Measurements from ENCODE around the gene KLHL10.
"Not testable (repeated sequence)": the region's sequence is repeated elsewhere in the genome, so short reads cannot be mapped to it uniquely, and the experiment has no call there.

Gene KLHL10

DNA sequence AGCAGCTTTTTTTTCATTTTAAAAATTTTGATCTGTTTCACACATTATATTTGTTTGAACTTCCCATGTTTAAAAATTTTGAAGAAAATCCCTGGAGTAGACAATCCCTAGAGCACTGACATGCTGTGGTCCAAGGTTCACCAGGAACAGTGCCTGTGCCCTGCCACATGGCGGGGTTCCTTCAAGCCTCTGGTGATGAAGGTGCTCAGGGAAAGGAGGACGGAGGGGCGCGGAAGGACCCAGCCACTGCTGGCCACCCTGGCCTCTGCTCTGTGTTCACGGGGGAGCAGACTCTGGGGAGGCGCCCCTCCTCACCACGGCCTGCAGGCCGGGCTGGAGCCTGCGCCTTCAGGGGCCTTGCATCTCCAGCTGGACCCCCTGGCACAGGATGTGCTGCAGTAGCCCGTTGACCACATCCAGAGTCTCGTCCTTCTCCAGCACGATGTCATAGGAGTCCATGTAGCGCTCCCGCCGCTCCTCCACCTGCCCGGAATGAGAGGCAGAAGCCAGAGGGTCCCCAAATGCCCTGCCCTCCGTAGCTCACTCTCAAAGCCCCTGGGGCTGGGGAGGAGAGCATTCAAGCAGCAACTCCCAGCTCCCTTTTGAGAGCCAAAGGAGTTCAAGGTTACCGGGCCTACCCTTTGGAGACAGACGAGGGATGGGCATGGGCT lies 12.3 kb upstream of the KLHL10 start:
- TF ChIP-seq ZFX (IDR thresholded peaks at IDR 0.05; ENCODE audit: borderline replicate concordance): no peak
- TF ChIP-seq, protein P1, sequence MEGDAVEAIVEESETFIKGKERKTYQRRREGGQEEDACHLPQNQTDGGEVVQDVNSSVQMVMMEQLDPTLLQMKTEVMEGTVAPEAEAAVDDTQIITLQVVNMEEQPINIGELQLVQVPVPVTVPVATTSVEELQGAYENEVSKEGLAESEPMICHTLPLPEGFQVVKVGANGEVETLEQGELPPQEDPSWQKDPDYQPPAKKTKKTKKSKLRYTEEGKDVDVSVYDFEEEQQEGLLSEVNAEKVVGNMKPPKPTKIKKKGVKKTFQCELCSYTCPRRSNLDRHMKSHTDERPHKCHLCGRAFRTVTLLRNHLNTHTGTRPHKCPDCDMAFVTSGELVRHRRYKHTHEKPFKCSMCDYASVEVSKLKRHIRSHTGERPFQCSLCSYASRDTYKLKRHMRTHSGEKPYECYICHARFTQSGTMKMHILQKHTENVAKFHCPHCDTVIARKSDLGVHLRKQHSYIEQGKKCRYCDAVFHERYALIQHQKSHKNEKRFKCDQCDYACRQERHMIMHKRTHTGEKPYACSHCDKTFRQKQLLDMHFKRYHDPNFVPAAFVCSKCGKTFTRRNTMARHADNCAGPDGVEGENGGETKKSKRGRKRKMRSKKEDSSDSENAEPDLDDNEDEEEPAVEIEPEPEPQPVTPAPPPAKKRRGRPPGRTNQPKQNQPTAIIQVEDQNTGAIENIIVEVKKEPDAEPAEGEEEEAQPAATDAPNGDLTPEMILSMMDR (IDR thresholded peaks at IDR 0.05): no peak
- no peak overlapping the region for H3K27ac ChIP-seq

DNA sequence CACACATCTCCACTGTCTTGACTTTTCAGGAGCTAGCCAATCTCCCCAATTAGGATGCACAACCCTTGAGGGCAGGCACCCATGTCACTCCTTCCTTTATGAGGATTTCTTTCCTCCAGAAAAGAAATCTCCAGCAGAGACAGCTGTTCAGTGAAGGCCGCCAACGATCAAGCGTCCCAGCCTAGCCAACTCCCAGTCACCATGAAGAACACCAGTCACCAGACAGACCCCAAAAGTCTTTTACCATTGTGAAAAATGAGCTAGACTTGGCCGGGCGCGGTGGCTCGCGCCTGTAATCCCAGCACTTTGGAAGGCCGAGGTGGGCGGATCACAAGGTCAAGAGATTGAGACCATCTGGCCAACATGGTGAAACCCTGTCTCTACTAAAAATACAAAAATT lies 7.7 kb upstream of the KLHL10 start:
- H3K27ac ChIP-seq: not testable (repeated sequence)

DNA sequence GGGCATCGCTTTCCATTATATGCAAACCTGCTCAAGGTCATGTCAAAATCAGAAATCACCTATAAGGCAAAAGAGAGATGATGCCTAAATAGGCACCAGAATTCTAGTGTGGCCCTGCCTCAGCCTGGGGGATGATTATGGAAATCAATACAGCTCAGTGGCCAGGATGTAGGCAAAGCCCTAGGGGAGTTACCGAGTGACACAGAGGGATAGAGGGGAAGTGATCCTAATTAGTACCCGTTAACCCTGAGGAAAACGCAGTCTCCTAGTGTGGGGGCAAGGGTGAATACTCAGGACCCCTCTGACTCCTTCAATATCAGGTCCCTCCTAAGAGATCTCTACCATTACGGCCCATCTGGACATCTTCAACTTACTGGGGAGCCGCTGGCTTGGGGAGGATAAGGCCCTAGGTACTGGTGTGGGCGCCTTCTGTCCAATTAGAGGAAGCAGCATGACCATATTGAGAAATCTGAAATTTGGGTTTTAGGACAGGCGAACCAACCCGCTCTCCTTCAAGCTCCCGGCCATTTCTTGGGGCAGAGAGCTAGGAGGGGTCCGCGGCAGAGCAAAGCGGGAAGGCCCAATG lies 2.3 kb upstream of the KLHL10 start:
- no peak for TF ChIP-seq ZFX (IDR thresholded peaks at IDR 0.05; ENCODE audit: borderline replicate concordance)
- TF ChIP-seq, protein P1 (IDR thresholded peaks at IDR 0.05): no peak
- peak overlapping the region; percentile 43 for H3K27ac ChIP-seq

DNA sequence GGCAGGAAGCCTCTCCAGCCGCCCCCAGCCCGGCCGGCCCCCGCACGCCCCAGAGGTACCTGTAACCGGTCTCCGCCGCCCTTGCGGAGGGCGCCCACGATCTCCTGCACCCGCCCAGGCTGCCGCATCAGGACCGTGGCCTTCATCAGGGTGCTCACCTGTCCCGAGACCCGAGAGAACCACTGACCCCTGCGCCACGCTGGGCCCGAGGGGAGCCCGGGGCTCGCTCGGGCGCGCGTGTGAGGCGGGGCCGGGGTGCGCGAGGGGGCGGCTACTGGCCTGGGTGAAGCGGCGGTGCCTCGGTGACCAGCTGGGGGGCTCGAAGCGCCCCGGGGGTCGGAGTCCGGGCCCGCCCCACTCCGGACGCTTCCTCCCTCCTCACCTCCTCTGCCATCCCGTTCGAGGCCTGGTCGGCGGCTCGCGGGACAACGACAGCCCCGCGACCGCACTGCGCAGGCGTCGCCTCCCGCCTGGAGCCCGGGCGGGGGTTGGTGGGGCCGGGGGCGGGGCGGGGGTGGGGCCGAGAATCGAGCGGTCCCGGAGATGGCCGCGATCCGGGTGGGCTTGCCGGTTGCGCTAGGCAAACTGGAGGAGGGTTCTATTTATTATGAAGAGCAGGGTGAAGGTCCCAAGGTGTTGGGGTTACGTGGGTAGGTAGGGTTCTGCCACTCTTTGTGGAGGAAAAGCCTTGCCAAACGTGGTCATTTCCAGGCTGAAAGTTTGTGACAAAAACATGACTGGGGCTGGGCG lies 1.6 kb upstream of the KLHL10 start, which contains the start of gene NT5C3B:
Gene NT5C3B (minus strand): TSS at position 433 of the 750 bp plus-strand sequence. CDS start 39 bp downstream, at position 394.
- H3K27ac ChIP-seq: peak within 1 kb of the TSS; percentile 43
- TF ChIP-seq, protein P1 (IDR thresholded peaks at IDR 0.05): no peak
- no peak for TF ChIP-seq ZFX (IDR thresholded peaks at IDR 0.05; ENCODE audit: borderline replicate concordance)

DNA sequence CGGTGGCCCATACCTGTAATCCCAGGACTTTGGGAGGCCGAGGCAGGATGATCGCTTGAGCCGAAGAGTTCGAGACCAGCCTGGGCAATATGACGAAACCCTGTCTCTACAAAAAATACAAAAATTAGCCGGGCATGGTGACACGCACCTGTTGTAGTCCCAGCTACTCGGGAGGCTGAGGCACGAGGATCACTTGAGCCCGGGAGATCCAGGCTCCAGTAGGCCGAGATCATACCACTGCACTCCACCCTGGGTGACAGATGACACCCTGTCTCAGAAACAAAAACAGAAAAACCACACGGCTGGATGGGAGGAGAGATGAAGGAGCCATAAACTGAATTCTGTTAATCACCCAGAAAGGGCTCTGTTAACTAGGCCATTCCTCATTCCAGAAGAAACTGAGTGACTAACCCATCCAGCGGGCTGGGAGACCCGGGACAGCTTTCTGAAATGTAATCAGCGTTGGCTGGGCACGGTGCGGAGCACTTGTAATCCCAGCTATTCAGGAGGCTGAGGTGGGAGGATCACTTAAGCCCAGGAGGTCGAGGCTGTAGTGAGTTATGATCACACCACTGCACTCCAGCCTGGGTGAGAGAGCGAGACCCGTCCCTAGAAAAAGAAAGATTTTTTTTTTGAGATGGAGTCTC lies 952 bp upstream of the KLHL10 start:
- TF ChIP-seq, protein P1 (IDR thresholded peaks at IDR 0.05): no peak
- no peak for TF ChIP-seq ZFX (IDR thresholded peaks at IDR 0.05; ENCODE audit: borderline replicate concordance)
- H3K27ac ChIP-seq: no peak overlapping the region

DNA sequence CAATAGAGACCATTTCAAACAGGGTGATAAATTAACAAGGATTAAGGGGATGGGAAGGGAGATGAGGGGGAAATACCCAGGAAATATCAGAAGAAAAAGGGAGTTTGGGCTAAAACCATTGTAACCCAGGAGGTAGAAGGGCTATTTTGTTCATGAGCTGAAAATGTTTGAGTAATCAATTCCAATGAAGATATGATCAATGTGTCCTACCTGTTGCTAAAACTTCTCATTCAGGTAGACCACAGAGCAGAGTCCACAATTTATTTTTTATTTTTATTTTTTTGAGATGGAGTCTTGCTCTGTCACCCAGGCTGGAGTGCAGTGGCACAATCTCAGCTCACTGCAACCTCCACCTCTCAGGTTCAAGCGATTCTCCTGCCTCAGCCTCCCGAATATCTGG lies 1.8 kb downstream of the KLHL10 start:
- H3K27ac ChIP-seq: not testable (repeated sequence)

DNA sequence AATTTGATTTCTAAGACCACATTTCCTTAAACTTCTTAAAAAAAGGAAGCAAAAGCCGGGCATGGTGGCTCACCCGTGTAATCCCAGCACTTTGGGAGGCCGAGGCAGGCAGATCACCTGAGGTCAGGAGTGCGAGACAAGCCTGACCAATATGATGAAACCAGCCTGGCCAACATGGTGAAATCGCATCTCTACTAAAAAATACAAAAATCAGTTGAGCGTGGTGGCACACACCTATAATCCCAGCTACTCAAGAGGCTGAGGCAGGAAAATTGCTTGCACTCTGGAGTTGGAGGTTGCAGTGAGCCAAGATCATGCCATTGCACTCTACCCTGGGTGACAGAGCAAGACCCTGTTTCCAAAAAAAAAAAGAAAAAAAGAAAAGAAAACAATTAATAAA lies 3.2 kb downstream of the KLHL10 start:
- H3K27ac ChIP-seq: not testable (repeated sequence)

DNA sequence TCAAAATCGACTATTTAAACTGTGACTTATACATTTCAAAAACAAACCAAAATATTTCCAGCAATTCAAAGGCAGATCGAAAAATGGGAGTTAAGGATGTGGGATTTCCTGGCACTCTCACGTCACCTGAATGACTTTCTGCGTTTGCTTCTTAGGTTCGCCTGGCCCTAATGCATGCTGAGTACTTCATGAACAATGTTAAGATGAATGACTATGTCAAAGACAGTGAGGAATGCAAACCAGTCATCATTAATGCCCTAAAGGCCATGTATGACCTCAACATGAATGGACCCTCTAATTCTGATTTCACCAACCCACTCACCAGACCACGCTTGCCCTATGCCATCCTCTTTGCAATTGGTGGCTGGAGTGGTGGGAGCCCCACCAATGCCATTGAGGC lies 7.3 kb downstream of the KLHL10 start:
- H3K27ac ChIP-seq: no peak overlapping the region
- TF ChIP-seq, protein P1 (IDR thresholded peaks at IDR 0.05): no peak
- TF ChIP-seq ZFX (IDR thresholded peaks at IDR 0.05; ENCODE audit: borderline replicate concordance): no peak

Data from 22Rv1 (cell line).